BE2C (cell line): Measurements from ENCODE around the gene SF3A1.

Source experiments
- DNase-seq: peaks from one replicate; pipeline ENCODE4 v3.0.0-alpha.2; 2020
- H3K27me3 ChIP-seq: fragments of 250-450 bp; sonication (Bioruptor Pico); 2 replicates; pipeline ENCODE4 v1.5.1; 2020; ENCODE audit warnings: mild to moderate bottlenecking
- H3K36me3 ChIP-seq: fragments of 250-450 bp; sonication (Bioruptor Pico); 2 replicates; pipeline ENCODE4 v1.5.1; 2020; ENCODE audit warnings: mild to moderate bottlenecking
- H3K4me1 ChIP-seq: fragments of 250-450 bp; sonication (Bioruptor Pico); 2 replicates; pipeline ENCODE4 v1.5.1; 2020
- H3K4me3 ChIP-seq: 2 replicates; pipeline ENCODE4 v1.5.1; 2011; ENCODE audit warnings: low read depth, low read length
- H3K9me3 ChIP-seq: fragments of 250-450 bp; sonication (Bioruptor Pico); 2 replicates; pipeline ENCODE4 v1.5.1; 2020
- TF ChIP-seq, protein P1 (sequence below): IDR thresholded peaks from 2 replicates; pipeline ENCODE4 v1.5.1; 2012; ENCODE audit warnings: mild to moderate bottlenecking, low read depth, low read length

SF3A1 gene

GRCh38 chr22:30357650-30358215 is 1.0 kb upstream of the SF3A1 start:
- TF ChIP-seq, protein P1, sequence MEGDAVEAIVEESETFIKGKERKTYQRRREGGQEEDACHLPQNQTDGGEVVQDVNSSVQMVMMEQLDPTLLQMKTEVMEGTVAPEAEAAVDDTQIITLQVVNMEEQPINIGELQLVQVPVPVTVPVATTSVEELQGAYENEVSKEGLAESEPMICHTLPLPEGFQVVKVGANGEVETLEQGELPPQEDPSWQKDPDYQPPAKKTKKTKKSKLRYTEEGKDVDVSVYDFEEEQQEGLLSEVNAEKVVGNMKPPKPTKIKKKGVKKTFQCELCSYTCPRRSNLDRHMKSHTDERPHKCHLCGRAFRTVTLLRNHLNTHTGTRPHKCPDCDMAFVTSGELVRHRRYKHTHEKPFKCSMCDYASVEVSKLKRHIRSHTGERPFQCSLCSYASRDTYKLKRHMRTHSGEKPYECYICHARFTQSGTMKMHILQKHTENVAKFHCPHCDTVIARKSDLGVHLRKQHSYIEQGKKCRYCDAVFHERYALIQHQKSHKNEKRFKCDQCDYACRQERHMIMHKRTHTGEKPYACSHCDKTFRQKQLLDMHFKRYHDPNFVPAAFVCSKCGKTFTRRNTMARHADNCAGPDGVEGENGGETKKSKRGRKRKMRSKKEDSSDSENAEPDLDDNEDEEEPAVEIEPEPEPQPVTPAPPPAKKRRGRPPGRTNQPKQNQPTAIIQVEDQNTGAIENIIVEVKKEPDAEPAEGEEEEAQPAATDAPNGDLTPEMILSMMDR: no peak

DNA sequence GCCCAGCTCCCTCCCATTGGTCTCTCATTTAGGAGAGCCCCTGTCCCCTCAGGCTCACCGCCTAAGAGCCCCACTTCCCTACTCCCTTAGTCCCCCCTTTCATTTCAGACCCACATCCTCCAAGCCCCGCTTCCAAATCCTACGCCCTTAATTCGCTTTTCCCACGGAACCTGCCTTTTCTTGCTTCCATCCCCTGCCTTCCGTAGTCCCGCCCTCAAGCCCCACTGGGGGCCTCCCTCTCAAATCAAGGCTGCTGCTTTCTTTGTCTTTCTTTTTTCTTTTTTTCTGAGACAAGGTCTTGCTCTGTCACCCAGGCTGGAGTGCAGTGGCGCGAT is 509 bp upstream of the SF3A1 start:
- Histone ChIP-seq H3K4me1 (no peaks in the 10 kb centered on the region), H3K27me3 (no peaks in the 10 kb centered on the region), H3K36me3 (peaks cover 10% of the 10 kb centered on the region), H3K4me3 (peak overlapping the region; percentile 99), H3K9me3 (no peaks in the 10 kb centered on the region)
- TF ChIP-seq, protein P1: no peak
- no peak for DNase-seq

More at GRCh38 chr22:30357650-30358215, 1.0 kb upstream of the SF3A1 start:
- Histone ChIP-seq H3K36me3 (peaks cover 5% of the 10 kb centered on the region), H3K4me1 (no peaks in the 10 kb centered on the region), H3K27me3 (no peaks in the 10 kb centered on the region), H3K4me3 (no peak overlapping the region; the same call in 1 of the 2 replicates), H3K9me3 (no peaks in the 10 kb centered on the region)
- DNase-seq: no peak

- H3K4me1 ChIP-seq: no peaks in the 10 kb centered on the region
Observed at GRCh38 chr22:30354644-30355043, 2.0 kb downstream of the SF3A1 start.

GRCh38 chr22:30351226-30351625 is 5.5 kb downstream of the SF3A1 start:
- Histone ChIP-seq H3K36me3 (peaks cover 48% of the 10 kb centered on the region), H3K4me1 (no peaks in the 10 kb centered on the region), H3K27me3 (no peaks in the 10 kb centered on the region), H3K4me3 (no peak overlapping the region), H3K9me3 (no peaks in the 10 kb centered on the region)
- TF ChIP-seq, protein P1: no peak
- no peak for DNase-seq

More at GRCh38 chr22:30354644-30355043, 2.0 kb downstream of the SF3A1 start:
- peaks cover 29% of the 10 kb centered on the region for H3K36me3 ChIP-seq
- TF ChIP-seq, protein P1: no peak
- no peaks in the 10 kb centered on the region for H3K9me3 ChIP-seq
- H3K4me3 ChIP-seq: no peak overlapping the region
- no peak for DNase-seq
- H3K27me3 ChIP-seq: no peaks in the 10 kb centered on the region

- H3K4me1 ChIP-seq: no peaks in the 10 kb centered on the region
- TF ChIP-seq, protein P1: no peak
- H3K36me3 ChIP-seq: peaks cover 72% of the 10 kb centered on the region
- no peaks in the 10 kb centered on the region for H3K27me3 ChIP-seq
- no peaks in the 10 kb centered on the region for H3K9me3 ChIP-seq
- H3K4me3 ChIP-seq: no peak overlapping the region
- DNase-seq: no peak
Observed at GRCh38 chr22:30348809-30349208, 7.9 kb downstream of the SF3A1 start.

GRCh38 chr22:30348404-30348803 is 8.3 kb downstream of the SF3A1 start:
- H3K36me3 ChIP-seq: peaks cover 76% of the 10 kb centered on the region
- H3K9me3 ChIP-seq: no peaks in the 10 kb centered on the region
- no peak for DNase-seq
- no peak overlapping the region for H3K4me3 ChIP-seq
- H3K27me3 ChIP-seq: no peaks in the 10 kb centered on the region
- no peaks in the 10 kb centered on the region for H3K4me1 ChIP-seq
- TF ChIP-seq, protein P1: no peak
